ACC112 (cell line): ENCODE data around the gene WFIKKN2.

Source experiments
- H2AFZ ChIP-seq: fragments of 200-600 bp; sonication (generic); one replicate; pipeline ENCODE4 v1.6.0; 2017; ENCODE audit warnings: antibody characterized with exemption, low read length; ENCODE audit not compliant: unreplicated experiment
- H3K27ac ChIP-seq: fragments of 200-600 bp; sonication (generic); 2 replicates; pipeline ENCODE4 v1.5.1; 2014; ENCODE audit warnings: low read depth, mild to moderate bottlenecking, antibody characterized with exemption, low read length, moderate library complexity
- H3K27me3 ChIP-seq: fragments of 200-600 bp; sonication (generic); 2 replicates; pipeline ENCODE4 v1.6.1; 2014; ENCODE audit warnings: mild to moderate bottlenecking, antibody characterized with exemption, low read length, moderate library complexity, mixed read lengths; ENCODE audit not compliant: insufficient read depth
- H3K36me3 ChIP-seq: fragments of 200-600 bp; sonication (generic); 2 replicates; pipeline ENCODE4 v1.6.1; 2016; ENCODE audit warnings: mild to moderate bottlenecking, antibody characterized with exemption, low read length, moderate library complexity, mixed read lengths; ENCODE audit not compliant: insufficient read depth
- H3K4me1 ChIP-seq: fragments of 200-600 bp; sonication (generic); one replicate; pipeline ENCODE4 v1.6.1; 2016; ENCODE audit warnings: low read length, mixed read lengths; ENCODE audit not compliant: insufficient read depth, unreplicated experiment, control insufficient read depth
- H3K4me3 ChIP-seq: fragments of 200-600 bp; sonication (generic); 2 replicates; pipeline ENCODE4 v1.5.1; 2014; ENCODE audit warnings: mild to moderate bottlenecking, low read depth, low read length
- H3K79me2 ChIP-seq: fragments of 200-600 bp; sonication (generic); one replicate; pipeline ENCODE4 v1.6.0; 2016; ENCODE audit warnings: low read length; ENCODE audit not compliant: control insufficient read depth, unreplicated experiment, insufficient read depth

WFIKKN2 gene

DNA sequence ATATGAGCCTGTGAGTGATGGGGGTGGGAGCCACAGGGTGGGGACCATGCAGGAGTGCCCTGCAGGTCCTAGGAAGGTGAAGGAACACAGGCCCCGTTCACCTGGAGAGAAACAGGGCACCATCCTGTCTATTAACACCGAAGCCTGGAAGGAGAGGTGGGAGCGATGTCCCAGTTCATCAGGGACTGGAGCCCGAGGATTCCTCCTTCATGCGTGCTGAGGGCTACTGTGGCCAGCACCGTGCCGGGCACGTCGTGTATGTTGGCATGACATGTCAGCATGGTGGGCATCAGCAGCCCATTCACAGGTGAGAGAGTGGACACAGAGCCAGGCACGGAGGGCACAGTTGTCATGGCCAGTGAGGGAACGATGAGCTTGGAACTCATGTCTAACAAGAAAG, 1.4 kb downstream of the WFIKKN2 start:
- no peaks in the 10 kb centered on the region for H3K36me3 ChIP-seq
- no peak overlapping the region for H3K27ac ChIP-seq
- no peak overlapping the region for H3K4me3 ChIP-seq
- no peaks in the 10 kb centered on the region for H3K79me2 ChIP-seq
- H3K4me1 ChIP-seq = no peaks in the 10 kb centered on the region
- H2AFZ ChIP-seq = no peak overlapping the region
- H3K27me3 ChIP-seq = no peaks in the 10 kb centered on the region; the same call in 1 of the 2 replicates

DNA sequence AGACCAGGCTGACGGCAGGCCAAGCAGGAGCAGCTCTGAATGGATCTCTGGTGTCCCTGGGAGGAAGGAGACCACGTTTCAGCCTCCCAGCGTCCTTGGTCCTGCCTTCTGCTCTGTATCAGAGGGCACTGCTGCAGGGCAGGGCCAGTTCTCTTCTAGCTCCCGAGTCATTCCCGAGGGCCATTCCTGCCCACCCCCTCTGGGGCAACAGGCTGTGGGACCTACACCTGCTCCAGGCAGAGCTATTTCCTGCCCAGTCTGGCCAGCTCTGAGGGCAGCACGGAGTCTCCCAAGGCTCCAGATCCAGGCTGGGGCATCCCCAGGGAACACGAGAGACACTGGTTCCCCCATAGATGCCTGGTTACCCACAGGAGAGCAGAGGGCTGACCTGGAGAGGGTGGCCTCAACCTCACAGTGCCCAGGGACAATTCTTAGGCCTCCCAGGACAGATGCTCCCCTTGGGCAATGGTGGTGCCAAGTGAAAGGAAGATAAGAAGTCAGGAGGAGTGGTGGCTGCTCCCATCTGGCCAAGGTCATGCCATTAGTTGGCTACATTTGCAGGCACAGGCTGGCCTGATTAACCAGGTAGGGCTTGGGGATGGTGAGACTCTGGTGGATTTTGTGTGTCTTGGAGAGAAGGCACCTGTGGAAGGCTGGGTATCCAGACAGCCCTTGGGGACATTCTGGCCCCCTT, 2.0 kb downstream of the WFIKKN2 start:
- no peaks in the 10 kb centered on the region; the same call in 1 of the 2 replicates for H3K27me3 ChIP-seq
- no peak overlapping the region for H3K4me3 ChIP-seq
- H2AFZ ChIP-seq = no peak overlapping the region
- H3K79me2 ChIP-seq = no peaks in the 10 kb centered on the region
- H3K4me1 ChIP-seq = no peaks in the 10 kb centered on the region
- no peak overlapping the region for H3K27ac ChIP-seq
- H3K36me3 ChIP-seq = no peaks in the 10 kb centered on the region

DNA sequence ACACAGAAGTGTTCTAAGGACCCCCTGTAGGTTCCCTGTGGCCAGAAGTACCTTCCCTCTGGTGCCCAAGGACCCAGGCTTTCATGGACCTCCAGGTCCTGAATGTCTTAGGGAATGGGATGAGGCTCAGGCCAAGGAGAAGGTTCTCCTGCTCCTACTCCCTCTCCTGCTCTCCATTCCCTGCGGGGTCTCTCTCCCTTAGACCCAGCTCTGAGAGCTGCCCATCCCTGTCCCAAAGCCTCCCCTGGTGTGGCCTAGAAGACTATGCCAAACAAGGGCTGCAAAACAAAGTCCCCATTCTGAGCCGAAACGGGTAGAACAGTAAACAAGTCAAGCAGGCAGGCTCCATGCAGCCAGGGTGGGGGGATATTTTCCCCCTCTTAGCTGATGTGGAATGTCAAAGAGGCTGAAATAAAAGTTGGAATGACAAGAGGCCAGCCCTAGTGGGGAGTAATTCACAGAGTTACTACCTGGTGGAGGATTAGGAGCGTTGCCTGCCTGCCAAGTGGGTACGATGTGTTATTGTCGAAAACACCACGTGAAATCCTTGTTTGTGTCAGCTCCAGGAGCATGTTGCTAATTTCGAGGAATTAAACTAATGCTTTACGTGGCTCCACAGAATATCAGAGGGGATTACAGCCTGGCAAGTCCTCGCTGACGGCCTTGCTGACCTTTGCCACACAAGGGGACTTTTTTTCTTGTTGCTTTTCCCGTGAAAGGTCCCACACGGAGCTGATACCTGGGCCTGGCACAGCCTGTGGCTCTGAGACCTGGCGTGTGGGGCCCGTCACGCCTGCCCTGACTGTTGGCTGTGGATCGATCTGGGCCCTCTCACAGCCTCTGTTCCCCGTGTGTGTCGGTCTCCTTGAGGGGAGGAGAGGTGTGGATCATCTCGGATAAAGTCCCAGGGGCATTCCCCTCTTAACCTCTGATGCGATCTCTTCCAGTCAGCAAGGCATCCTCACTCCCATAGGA, 2.9 kb downstream of the WFIKKN2 start:
- Histone ChIP-seq H3K36me3 (no peaks in the 10 kb centered on the region), H3K79me2 (no peaks in the 10 kb centered on the region), H3K4me3 (no peak overlapping the region), H3K4me1 (no peaks in the 10 kb centered on the region), H2AFZ (no peak overlapping the region), H3K27me3 (no peaks in the 10 kb centered on the region; the same call in 1 of the 2 replicates), H3K27ac (no peak overlapping the region)

DNA sequence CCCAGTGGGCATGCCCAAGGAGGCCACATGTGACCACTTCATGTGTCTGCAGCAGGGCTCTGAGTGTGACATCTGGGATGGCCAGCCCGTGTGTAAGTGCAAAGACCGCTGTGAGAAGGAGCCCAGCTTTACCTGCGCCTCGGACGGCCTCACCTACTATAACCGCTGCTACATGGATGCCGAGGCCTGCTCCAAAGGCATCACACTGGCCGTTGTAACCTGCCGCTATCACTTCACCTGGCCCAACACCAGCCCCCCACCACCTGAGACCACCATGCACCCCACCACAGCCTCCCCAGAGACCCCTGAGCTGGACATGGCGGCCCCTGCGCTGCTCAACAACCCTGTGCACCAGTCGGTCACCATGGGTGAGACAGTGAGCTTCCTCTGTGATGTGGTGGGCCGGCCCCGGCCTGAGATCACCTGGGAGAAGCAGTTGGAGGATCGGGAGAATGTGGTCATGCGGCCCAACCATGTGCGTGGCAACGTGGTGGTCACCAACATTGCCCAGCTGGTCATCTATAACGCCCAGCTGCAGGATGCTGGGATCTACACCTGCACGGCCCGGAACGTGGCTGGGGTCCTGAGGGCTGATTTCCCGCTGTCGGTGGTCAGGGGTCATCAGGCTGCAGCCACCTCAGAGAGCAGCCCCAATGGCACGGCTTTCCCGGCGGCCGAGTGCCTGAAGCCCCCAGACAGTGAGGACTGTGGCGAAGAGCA, 4.4 kb downstream of the WFIKKN2 start:
- Histone ChIP-seq H2AFZ (no peak overlapping the region), H3K4me3 (no peak overlapping the region), H3K27ac (no peak overlapping the region), H3K27me3 (no peaks in the 10 kb centered on the region; the same call in 1 of the 2 replicates), H3K36me3 (no peaks in the 10 kb centered on the region), H3K4me1 (no peaks in the 10 kb centered on the region), H3K79me2 (no peaks in the 10 kb centered on the region)

DNA sequence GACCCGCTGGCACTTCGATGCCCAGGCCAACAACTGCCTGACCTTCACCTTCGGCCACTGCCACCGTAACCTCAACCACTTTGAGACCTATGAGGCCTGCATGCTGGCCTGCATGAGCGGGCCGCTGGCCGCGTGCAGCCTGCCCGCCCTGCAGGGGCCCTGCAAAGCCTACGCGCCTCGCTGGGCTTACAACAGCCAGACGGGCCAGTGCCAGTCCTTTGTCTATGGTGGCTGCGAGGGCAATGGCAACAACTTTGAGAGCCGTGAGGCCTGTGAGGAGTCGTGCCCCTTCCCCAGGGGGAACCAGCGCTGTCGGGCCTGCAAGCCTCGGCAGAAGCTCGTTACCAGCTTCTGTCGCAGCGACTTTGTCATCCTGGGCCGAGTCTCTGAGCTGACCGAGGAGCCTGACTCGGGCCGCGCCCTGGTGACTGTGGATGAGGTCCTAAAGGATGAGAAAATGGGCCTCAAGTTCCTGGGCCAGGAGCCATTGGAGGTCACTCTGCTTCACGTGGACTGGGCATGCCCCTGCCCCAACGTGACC, 5.0 kb downstream of the WFIKKN2 start:
- Histone ChIP-seq H3K36me3 (no peaks in the 10 kb centered on the region), H3K4me1 (peaks cover 5% of the 10 kb centered on the region), H3K4me3 (no peak overlapping the region), H3K79me2 (no peaks in the 10 kb centered on the region), H3K27me3 (no peaks in the 10 kb centered on the region; the same call in 1 of the 2 replicates), H2AFZ (no peak overlapping the region), H3K27ac (no peak overlapping the region)

DNA sequence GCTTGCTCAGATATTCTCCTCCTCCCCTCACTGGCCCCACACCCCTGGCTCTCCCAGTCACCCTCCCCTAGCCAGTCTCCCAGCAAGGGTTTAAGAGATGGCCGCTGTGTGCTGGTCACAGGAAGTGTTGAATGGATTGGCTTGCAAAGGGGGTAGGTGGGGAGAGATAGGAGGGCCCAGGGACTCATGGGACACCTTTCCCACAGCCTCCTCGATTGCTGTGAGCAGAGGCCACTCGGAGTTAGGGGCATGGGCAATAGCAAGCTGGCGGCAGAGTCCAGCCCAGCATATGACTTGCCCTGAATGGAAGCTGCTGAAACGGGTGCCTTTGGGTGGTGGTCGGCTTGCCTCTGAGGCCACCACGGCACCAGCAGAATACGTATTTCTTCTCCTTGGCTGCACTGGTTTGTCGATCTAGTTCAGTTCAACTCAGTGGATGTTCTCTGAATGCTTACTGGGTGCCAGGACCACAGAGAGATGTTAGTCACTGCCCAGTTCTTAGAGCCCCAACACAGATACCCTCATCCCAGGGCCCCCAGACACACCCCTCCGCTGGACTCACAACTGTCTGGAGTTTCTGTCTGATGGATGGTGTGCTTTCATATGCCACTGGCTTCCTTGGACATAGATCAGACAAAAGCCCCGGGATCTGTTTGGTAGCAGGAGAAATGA, 6.0 kb downstream of the WFIKKN2 start:
- Histone ChIP-seq H3K36me3 (no peaks in the 10 kb centered on the region), H3K4me1 (peaks cover 6% of the 10 kb centered on the region), H3K27ac (no peak overlapping the region), H3K27me3 (no peaks in the 10 kb centered on the region), H3K4me3 (no peak overlapping the region), H3K79me2 (no peaks in the 10 kb centered on the region), H2AFZ (no peak overlapping the region)

DNA sequence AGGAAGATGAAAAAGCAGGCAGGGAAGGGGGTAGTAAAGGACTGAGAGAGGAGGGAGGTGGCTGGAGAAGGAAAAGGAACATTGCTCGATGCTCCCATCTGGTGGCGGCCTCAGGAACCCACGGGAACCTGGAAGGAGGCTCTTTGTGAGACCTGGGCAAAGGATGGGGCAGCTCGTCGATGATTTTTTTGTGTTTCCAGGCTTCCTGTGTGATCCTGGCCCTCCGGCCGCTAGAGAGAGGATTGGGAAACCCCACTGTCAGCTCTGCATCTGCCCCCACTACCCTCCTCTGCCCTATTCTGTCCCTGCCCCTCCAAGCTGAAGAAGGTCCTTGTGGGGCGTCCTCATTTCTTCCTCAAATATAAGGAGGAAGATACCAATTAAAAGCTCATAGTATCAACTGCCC, 6.6 kb downstream of the WFIKKN2 start:
- H3K36me3 ChIP-seq = no peaks in the 10 kb centered on the region
- H3K27me3 ChIP-seq = no peaks in the 10 kb centered on the region
- H2AFZ ChIP-seq = no peak overlapping the region

DNA sequence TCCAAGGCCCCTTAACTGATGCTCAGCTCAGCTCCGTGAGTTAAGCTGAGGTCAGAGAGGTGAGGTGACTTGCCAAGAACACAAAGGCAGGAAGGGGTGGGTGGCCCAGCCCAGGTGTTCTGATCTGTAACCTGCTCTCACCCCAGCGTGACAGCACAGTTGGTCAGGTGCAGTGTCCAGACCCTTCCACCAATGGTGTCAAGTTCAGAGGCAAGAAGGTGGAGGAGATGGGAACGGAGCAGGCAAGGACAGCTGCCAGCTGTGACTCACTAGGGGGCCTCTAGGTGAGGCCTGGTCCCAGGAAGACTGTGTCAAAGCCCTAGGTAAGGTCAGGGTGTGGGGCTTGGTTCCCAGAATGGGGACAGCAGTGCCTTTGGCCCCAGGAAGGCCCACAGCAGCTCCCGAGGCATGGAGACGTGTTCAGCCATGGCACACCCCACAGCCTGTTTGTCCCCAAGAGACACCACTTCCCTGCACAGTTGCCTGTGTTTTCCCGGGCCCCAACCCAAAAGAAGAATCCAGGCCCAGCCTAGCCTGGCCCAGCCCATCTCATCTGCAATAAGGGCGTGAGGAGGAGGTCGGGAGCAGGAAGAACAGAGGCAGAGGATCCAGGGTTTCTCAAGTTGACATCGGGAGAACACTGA, 7.2 kb downstream of the WFIKKN2 start:
- H3K36me3 ChIP-seq = no peaks in the 10 kb centered on the region
- H3K4me3 ChIP-seq = no peak overlapping the region
- H3K79me2 ChIP-seq = no peaks in the 10 kb centered on the region
- H3K4me1 ChIP-seq = peaks cover 6% of the 10 kb centered on the region
- no peak overlapping the region for H2AFZ ChIP-seq
- no peak overlapping the region for H3K27ac ChIP-seq
- no peaks in the 10 kb centered on the region for H3K27me3 ChIP-seq

More for the DNA sequence above, 6.6 kb downstream of the WFIKKN2 start:
- Histone ChIP-seq H3K4me3 (no peak overlapping the region), H3K4me1 (peaks cover 6% of the 10 kb centered on the region), H3K79me2 (no peaks in the 10 kb centered on the region), H3K27ac (no peak overlapping the region)

DNA sequence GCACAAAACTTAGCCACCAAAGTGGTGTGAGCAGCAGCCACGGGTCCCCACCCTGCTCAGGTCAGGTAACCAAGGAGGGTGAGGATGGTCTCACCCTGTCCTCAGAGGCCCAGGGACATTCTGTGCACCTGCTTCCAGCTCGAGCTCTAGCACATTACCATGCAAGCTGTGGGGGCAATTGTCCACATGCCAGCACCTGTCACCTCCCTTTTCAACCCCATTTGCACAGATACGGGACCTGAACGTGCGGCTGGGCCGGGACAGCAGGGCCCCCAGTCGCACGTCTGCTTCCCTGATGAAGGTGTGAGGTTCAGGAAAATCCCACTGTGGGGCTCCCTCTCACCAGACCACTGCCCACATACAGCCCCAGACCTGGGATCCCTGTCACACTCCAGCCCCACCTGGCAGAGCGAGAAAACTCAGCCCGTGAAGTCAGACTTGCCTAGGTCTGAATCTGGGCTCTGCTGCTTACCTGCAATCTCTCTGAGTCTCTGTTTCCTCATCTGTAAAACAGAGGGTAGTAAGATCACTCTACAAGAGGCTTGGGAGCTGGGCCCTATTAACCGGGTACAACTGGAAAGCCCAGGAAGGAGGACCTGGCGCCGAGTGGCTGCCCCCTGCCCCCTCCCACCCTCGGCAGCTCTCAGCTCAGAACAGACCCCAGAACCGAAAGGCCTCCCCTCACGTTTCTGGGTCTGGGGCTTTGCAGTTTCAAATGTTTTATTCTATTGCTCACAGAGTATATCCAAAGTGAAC, 7.9 kb downstream of the WFIKKN2 start:
- no peak overlapping the region for H3K27ac ChIP-seq
- no peak overlapping the region for H2AFZ ChIP-seq
- no peaks in the 10 kb centered on the region for H3K79me2 ChIP-seq
- no peaks in the 10 kb centered on the region for H3K36me3 ChIP-seq
- no peaks in the 10 kb centered on the region for H3K27me3 ChIP-seq
- peaks cover 6% of the 10 kb centered on the region for H3K4me1 ChIP-seq
- no peak overlapping the region for H3K4me3 ChIP-seq
